Fibroblast of the aortic adventitia (primary cell): ENCODE data around the gene NPTN. TPM values are rescaled to one million over a fixed set of nuclear protein-coding genes. Genes with fewer than 3 reads are reported as not detected.

Source experiments
- DNase-seq: peaks from one replicate; pipeline ENCODE4 v3.0.0-alpha.2; 2010; ENCODE audit warnings: low read depth
- H3K4me3 ChIP-seq: 2 replicates; pipeline ENCODE4 v1.5.1; 2011; ENCODE audit warnings: low read depth, mild to moderate bottlenecking, control low read depth, low read length, moderate library complexity
- CTCF ChIP-seq: IDR thresholded peaks from 2 replicates; pipeline ENCODE4 v1.5.1; 2011; ENCODE audit warnings: mild to moderate bottlenecking, low read length, control low read depth, inconsistent platforms; ENCODE audit not compliant: insufficient read depth
- total RNA-seq: library from RNA; depleted of rRNA; stranded (reverse); fragments of >200 nt; gene quantifications from 2 replicates; pipeline ENCODE4 v1.2.3, GENCODE V29; 2012; ENCODE audit warnings: low replicate concordance

NPTN gene
- total RNA-seq, 1 donor = 72.6 TPM

- TF ChIP-seq CTCF = no peak
- H3K4me3 ChIP-seq = no peak overlapping the region
- peak; percentile 65 for DNase-seq
Observed at GRCh38 chr15:73608941-73609340, 24.2 kb downstream of the NPTN start.

GRCh38 chr15:73608475-73608874 is 24.7 kb downstream of the NPTN start:
- no peak for TF ChIP-seq CTCF
- no peak for DNase-seq
- no peak overlapping the region for H3K4me3 ChIP-seq

- TF ChIP-seq CTCF = no peak
- DNase-seq = no peak
- H3K4me3 ChIP-seq = no peak overlapping the region
Observed at GRCh38 chr15:73607843-73608242, 25.3 kb downstream of the NPTN start.

- TF ChIP-seq CTCF = no peak
- no peak for DNase-seq
Observed at GRCh38 chr15:73607405-73607804, 25.8 kb downstream of the NPTN start.

GRCh38 chr15:73605759-73606436 is 27.3 kb downstream of the NPTN start:
- no peak for DNase-seq
- no peak for TF ChIP-seq CTCF
- H3K4me3 ChIP-seq = no peak overlapping the region

More at GRCh38 chr15:73607405-73607804, 25.8 kb downstream of the NPTN start:
- no peak overlapping the region for H3K4me3 ChIP-seq

- no peak overlapping the region for H3K4me3 ChIP-seq
- no peak for DNase-seq
- no peak for TF ChIP-seq CTCF
Observed at GRCh38 chr15:73604477-73604876, 28.7 kb downstream of the NPTN start.

- no peak overlapping the region for H3K4me3 ChIP-seq
Observed at GRCh38 chr15:73602992-73603391, 30.2 kb downstream of the NPTN start.

More at GRCh38 chr15:73602992-73603391, 30.2 kb downstream of the NPTN start:
- no peak for TF ChIP-seq CTCF
- DNase-seq = no peak
